K562 (cell line): ENCODE results near the gene LHPP. TPM values are rescaled to one million over a fixed set of nuclear protein-coding genes. Genes with fewer than 3 reads are reported as not detected.

Source experiments
- ARID2 ChIP-seq: fragments of 450-650 bp; IDR thresholded peaks from 2 replicates; pipeline ENCODE4 v1.6.1; 2017; ENCODE audit warnings: antibody characterized with exemption, mild to moderate bottlenecking
- E4F1 ChIP-seq: fragments of 250-450 bp; sonication (Bioruptor Pico); IDR thresholded peaks from 2 replicates; pipeline ENCODE4 v1.5.0; 2021; ENCODE audit warnings: mild to moderate bottlenecking, borderline replicate concordance
- MCM2 ChIP-seq: fragments of 450-650 bp; IDR thresholded peaks from 2 replicates; pipeline ENCODE4 v1.6.1; 2017; ENCODE audit warnings: low read depth, mild to moderate bottlenecking
- MCM3 ChIP-seq: fragments of 450-650 bp; IDR thresholded peaks from 2 replicates; pipeline ENCODE4 v1.6.1; 2016
- MIER1 ChIP-seq: fragments of 450-650 bp; IDR thresholded peaks from 2 replicates; pipeline ENCODE4 v1.6.1; 2016; ENCODE audit warnings: antibody characterized with exemption, mild to moderate bottlenecking, low read depth
- MTF1 ChIP-seq: fragments of 250-450 bp; sonication (Bioruptor Pico); IDR thresholded peaks from 2 replicates; pipeline ENCODE4 v1.9.0; 2021; ENCODE audit warnings: moderate library complexity, mild to moderate bottlenecking, inconsistent platforms, borderline replicate concordance
- NCOR1 ChIP-seq: fragments of 450-650 bp; IDR thresholded peaks from 2 replicates; pipeline ENCODE4 v1.6.1; 2016; ENCODE audit warnings: mild to moderate bottlenecking, moderate library complexity
- NR4A1 ChIP-seq, 2 experiments: fragments of 250-450 bp in 1 of 2; fragments of 450-650 bp in 1 of 2; sonication (Bioruptor Pico) in 1 of 2; IDR thresholded peaks; 2 replicates each; pipeline versions ENCODE4 v1.4.0 to v1.6.1; 2016 to 2020; ENCODE audit warnings: mild to moderate bottlenecking in 2 of 2, missing compliant biosample characterization in 1 of 2, missing genetic modification characterization in 1 of 2, moderate library complexity in 1 of 2
- PTRF ChIP-seq: fragments of 450-650 bp; IDR thresholded peaks from 2 replicates; pipeline ENCODE4 v1.6.1; 2016; ENCODE audit warnings: mild to moderate bottlenecking, missing genetic modification characterization, missing compliant biosample characterization
- RBM22 ChIP-seq: fragments of 200-400 bp; formaldehyde crosslinking; IDR thresholded peaks from 2 replicates; pipeline ENCODE4 v1.6.1; 2018; ENCODE audit warnings: low read length, low read depth; ENCODE audit not compliant: poor library complexity, severe bottlenecking
- RBM34 ChIP-seq: fragments of 200-400 bp; formaldehyde crosslinking; IDR thresholded peaks from 2 replicates; pipeline ENCODE4 v1.6.1; 2018; ENCODE audit warnings: low read length, borderline replicate concordance; ENCODE audit not compliant: insufficient read depth
- RFX1 ChIP-seq: fragments of 450-650 bp; IDR thresholded peaks from 2 replicates; pipeline ENCODE4 v1.6.1; 2016; ENCODE audit warnings: mild to moderate bottlenecking, moderate library complexity
- RFX5 ChIP-seq: IDR thresholded peaks from 2 replicates; pipeline ENCODE4 v1.6.1; 2011; ENCODE audit warnings: low read depth, mild to moderate bottlenecking, improper control_type of control experiment, low read length
- SAFB2 ChIP-seq: fragments of 200-400 bp; formaldehyde crosslinking; IDR thresholded peaks from 2 replicates; pipeline ENCODE4 v1.6.1; 2018; ENCODE audit warnings: borderline replicate concordance, low read length, low read depth, moderate library complexity; ENCODE audit not compliant: severe bottlenecking
- TBL1XR1 ChIP-seq, 2 experiments: IDR thresholded peaks; 2 replicates each; pipeline ENCODE4 v1.6.1; 2012; ENCODE audit warnings: improper control_type of control experiment in 2 of 2, low read length in 2 of 2, mild to moderate bottlenecking in 1 of 2
- TCF3 ChIP-seq: sonication (generic); formaldehyde crosslinking; IDR thresholded peaks from 2 replicates; pipeline ENCODE4 v1.4.0; 2020; ENCODE audit warnings: mild to moderate bottlenecking, missing genetic modification reagents
- TFAM ChIP-seq: fragments of 250-450 bp; sonication (Bioruptor Pico); conservative IDR thresholded peaks from 2 replicates; pipeline ENCODE4 v1.5.0; 2021; ENCODE audit warnings: mild to moderate bottlenecking, moderate library complexity
- TFAP4 ChIP-seq: sonication (generic); formaldehyde crosslinking; IDR thresholded peaks from 2 replicates; pipeline ENCODE4 v1.8.0; 2022; ENCODE audit warnings: missing genetic modification reagents, mild to moderate bottlenecking, moderate library complexity, borderline replicate concordance
- ZBTB12 ChIP-seq: fragments of 250-450 bp; sonication (Bioruptor Pico); IDR thresholded peaks from 2 replicates; pipeline ENCODE4 v1.4.0; 2020
- ZNF184 ChIP-seq: sonication (generic); formaldehyde crosslinking; IDR thresholded peaks from 2 replicates; pipeline ENCODE4 v1.5.0; 2020; ENCODE audit warnings: missing genetic modification reagents
- ZNF274 ChIP-seq: IDR thresholded peaks from 2 replicates; pipeline ENCODE4 v1.6.1; 2011; ENCODE audit warnings: low read depth, mild to moderate bottlenecking, low read length, moderate library complexity, borderline replicate concordance
- ZNF444 ChIP-seq: fragments of 250-450 bp; sonication (Bioruptor Pico); IDR thresholded peaks from 2 replicates; pipeline ENCODE4 v1.4.0; 2020; ENCODE audit warnings: mild to moderate bottlenecking, moderate library complexity
- ZNF79 ChIP-seq: fragments of 250-450 bp; sonication (Bioruptor Pico); IDR thresholded peaks from 2 replicates; pipeline ENCODE4 v1.4.0; 2020; ENCODE audit warnings: low read depth, mild to moderate bottlenecking, moderate library complexity
- polyA plus RNA-seq, 8 experiments: library from polyadenylated mRNA; depleted of rRNA in 4 of 8; stranded (reverse) in 5 of 8; unstranded in 3 of 8; fragments of >200 nt; fragmentation: Nextera tagmentation in 2 of 8; fragmentation: Illumina TruSeq in 1 of 8; extraction: Ambion mirVana in 2 of 8; extraction: Trizol in 1 of 8; gene quantifications; 2 replicates each; pipeline versions ENCODE4 v1.2.1 to v1.2.3, GENCODE V29; 2011 to 2014; ENCODE audit warnings: inconsistent platforms in 1 of 8, missing spikeins in 1 of 8
- total RNA-seq, 7 experiments: library from RNA; depleted of rRNA in 6 of 7; stranded (reverse); fragments of >200 nt in 6 of 7; fragmentation: Illumina TruSeq in 2 of 7; extraction: Trizol in 2 of 7; gene quantifications; 2 replicates each; pipeline versions ENCODE4 v1.2.1 to v1.2.3, GENCODE V29; 2011 to 2021; ENCODE audit warnings: low replicate concordance in 1 of 7

The LHPP gene
- total and polyA plus RNA-seq, 9 of the 15 experiments (the other 6 are each of a cell fraction or from before 2014, with no cell fraction given): 0.34 to 7.4 (median 3.0) TPM

- TF ChIP-seq NR4A1 (CRISPR knock-in tag; IDR thresholded peaks at IDR 0.05) (no peak), NR4A1 (tag; IDR thresholded peaks at IDR 0.05) (0 out of 2 replicates have a peak, but pooled peaks have one; percentile 52), MTF1 (CRISPR knock-in tag) (no peak), RBM34 (no peak), TCF3 (CRISPR knock-in tag) (peak; percentile 56), RFX1 (no peak; the same call in 1 of the 2 replicates), E4F1 (CRISPR knock-in tag) (no peak), MIER1 (no peak), SAFB2 (no peak), MCM3 (no peak), ZNF184 (CRISPR knock-in tag) (no peak), ZBTB12 (no peak), PTRF (tag) (no peak), ZNF444 (CRISPR knock-in tag) (no peak), ZNF79 (CRISPR knock-in tag) (no peak), NCOR1 (peak; percentile 34; the same call in 1 of the 2 replicates), ZNF274 (no peak), TFAM (CRISPR knock-in tag) (no peak), TBL1XR1 (IDR thresholded peaks at IDR 0.05; ENCODE audit: low read length in 2 of 2) (no peak), RBM22 (no peak), RFX5 (no peak), ARID2 (no peak), TFAP4 (CRISPR knock-in tag) (peak; percentile 34; the same call in 1 of the 2 replicates), MCM2 (no peak)
These were observed 185.1 kb downstream of the LHPP start (continued) for GRCh38 chr10:124646483-124647352.
